AG10803 (cell line): Measurements from ENCODE around the gene SSNA1.
A peak's percentile ranks its signal among the peaks of the same experiment; 100 is the strongest.

ENCODE experiments used
- DNase-seq: peaks from one replicate; pipeline ENCODE4 v3.0.0; 2010; ENCODE audit warnings: low read depth
- H3K4me3 ChIP-seq: 2 replicates; pipeline ENCODE4 v1.5.1; 2011; ENCODE audit warnings: mild to moderate bottlenecking, low read length, control low read depth
- TF ChIP-seq, protein P1 (sequence below): conservative IDR thresholded peaks from 2 replicates; pipeline ENCODE4 v1.5.1; 2011; ENCODE audit warnings: mild to moderate bottlenecking, low read length, control low read depth, inconsistent platforms

The SSNA1 gene

DNA sequence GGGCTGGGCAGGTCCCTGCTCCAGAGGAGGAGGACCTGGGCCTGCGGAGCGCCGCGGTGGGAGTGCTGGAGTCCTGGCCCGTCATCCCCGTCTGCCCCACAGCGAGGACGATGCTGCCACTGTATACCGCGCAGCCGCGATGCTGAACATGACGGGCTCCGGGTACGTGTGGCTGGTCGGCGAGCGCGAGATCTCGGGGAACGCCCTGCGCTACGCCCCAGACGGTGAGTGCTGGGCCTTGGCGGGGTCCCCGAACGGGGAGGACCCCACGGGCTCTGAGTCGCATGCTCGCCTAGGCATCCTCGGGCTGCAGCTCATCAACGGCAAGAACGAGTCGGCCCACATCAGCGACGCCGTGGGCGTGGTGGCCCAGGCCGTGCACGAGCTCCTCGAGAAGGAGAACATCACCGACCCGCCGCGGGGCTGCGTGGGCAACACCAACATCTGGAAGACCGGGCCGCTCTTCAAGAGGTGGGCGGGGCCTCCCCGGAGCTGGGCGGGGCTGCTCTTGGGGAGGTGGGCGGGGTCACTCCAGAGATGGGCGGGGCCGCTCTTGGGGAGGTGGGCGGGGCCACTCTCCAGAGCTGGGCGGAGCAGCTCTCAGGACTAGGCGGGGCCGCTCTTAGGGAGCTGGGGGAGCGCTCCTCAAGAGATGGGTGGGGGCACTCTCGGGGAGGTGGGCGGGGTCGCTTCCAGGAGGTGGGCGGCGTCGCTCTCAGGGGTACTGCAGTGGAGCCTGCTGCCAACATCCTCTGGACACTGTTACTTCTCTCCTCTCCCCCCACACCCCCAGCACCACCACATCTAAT is 31.7 kb upstream of the SSNA1 start:
- DNase-seq, result peak; percentile 34
- H3K4me3 ChIP-seq, result peak overlapping the region; percentile 47
- TF ChIP-seq, protein P1, sequence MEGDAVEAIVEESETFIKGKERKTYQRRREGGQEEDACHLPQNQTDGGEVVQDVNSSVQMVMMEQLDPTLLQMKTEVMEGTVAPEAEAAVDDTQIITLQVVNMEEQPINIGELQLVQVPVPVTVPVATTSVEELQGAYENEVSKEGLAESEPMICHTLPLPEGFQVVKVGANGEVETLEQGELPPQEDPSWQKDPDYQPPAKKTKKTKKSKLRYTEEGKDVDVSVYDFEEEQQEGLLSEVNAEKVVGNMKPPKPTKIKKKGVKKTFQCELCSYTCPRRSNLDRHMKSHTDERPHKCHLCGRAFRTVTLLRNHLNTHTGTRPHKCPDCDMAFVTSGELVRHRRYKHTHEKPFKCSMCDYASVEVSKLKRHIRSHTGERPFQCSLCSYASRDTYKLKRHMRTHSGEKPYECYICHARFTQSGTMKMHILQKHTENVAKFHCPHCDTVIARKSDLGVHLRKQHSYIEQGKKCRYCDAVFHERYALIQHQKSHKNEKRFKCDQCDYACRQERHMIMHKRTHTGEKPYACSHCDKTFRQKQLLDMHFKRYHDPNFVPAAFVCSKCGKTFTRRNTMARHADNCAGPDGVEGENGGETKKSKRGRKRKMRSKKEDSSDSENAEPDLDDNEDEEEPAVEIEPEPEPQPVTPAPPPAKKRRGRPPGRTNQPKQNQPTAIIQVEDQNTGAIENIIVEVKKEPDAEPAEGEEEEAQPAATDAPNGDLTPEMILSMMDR, result no peak

DNA sequence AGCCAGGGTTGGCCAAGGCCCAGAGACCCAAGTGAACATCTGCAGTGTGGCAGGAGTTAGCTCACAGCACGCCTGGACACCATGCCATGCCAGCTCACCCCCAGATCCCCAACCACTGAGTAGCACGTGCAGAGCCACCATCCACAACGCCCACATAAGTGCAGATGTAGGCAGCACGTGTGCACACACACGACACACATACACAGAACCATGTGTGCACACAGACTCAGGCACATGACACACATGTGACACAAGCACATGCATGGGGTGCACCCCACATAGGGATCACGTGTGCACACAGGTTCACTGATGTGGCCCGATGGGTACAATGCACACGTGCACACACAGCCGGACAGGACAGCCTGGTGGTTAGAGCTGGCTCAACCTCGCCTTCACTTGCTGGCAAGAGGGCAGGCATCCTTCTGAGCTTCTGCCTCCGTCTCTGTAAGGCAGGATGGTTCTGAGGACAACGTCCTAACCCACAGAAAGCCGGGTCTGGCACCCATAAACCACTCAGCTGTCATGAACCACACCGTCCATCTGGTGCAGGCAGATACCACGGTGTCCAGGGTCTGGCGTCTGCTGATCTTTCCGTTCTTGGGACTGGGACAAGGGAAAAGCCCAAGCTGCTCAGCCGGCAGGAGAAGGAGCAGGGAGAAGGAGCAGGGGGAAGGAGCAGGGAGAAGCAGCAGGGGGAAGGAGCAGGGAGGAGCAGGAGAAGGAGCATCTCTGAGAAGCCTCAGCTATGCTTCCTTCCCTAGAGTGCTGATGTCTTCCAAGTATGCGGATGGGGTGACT is 30.7 kb upstream of the SSNA1 start:
- TF ChIP-seq, protein P1, result no peak
- no peak overlapping the region for H3K4me3 ChIP-seq
- DNase-seq, result peak; percentile 38

DNA sequence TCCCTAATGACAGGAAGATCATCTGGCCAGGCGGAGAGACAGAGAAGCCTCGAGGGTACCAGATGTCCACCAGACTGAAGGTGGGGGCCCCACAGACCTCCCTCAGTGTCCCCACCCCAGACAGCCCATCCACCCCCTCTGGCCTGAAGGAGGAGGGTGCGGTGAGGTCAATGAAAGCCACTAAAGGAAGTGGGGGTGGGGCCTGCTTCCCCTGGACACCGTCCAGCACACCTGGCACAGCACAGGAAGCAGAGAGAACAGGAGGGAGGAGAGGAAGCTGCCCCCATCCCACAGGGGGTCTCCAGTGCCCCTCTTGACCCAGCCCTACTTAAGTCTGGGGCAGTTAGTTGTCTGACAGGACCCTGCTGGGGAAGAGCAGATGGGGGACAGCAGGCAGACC is 29.9 kb upstream of the SSNA1 start:
- TF ChIP-seq, protein P1, result no peak
- no peak for DNase-seq
- no peak overlapping the region for H3K4me3 ChIP-seq

DNA sequence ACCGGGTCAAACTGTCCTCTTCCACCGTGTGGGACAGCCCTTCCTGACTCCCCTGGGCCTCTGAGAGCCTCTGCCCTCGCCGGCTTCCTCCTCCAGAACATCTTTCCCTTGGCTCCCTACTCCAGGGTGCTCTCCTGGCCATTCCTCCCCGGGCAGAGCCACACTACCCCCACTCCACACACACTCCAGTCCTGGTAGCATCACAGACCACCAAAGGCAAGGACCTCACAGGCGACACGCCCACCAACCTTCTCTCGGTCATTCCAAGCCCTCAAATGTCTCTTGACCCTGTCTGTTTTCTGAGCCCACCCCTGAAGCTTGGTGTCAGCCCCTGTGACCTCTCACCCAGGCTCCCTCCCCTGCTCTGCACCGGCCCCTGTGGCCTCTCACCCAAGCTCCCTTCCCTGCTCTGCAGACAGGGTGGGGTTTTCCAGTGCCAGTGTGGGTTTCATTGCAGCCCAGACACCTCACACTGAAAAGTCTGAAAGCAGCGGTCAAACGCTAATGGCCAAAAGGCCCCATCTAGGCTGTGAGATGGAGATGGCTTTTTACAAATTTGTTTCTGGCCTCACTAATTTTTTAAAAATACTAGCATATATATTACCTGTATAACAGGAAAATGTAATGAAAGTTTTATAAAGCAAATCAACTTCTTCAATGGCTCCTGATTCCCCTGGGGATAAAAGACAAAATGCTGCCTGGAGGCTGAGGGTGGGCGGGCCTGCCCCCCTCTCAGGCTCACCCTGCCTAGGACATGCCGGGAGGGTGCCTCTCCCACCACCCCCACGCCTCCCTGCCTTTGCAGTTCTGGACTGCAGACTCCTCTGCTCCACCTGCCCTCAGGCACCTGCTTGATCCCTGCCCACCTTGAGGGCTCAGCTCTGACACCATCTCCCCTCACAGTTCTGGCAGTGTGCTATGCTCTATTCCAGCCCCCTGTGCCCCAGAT is 29.1 kb upstream of the SSNA1 start:
- DNase-seq, result no peak
- no peak overlapping the region for H3K4me3 ChIP-seq
- TF ChIP-seq, protein P1, result no peak

DNA sequence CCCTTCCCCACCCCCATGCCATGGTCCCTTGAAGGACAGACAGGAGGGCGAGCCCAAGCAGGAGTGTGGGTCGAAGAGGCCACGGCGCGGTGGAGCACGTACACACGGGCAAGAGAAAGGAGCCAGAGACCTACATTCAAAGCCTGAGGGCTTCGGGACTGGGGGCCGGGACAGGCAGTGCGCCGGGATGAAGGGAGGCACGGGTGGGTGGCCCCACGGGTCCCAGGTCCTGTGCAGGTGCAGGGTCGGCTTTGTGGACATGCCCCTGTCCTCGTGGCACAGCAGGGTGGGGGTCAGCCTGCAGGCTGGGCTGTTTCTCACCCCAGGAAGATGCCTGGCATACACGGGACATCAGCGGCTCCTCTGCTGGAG is 28.4 kb upstream of the SSNA1 start:
- no peak for DNase-seq
- TF ChIP-seq, protein P1, result no peak
- no peak overlapping the region for H3K4me3 ChIP-seq

DNA sequence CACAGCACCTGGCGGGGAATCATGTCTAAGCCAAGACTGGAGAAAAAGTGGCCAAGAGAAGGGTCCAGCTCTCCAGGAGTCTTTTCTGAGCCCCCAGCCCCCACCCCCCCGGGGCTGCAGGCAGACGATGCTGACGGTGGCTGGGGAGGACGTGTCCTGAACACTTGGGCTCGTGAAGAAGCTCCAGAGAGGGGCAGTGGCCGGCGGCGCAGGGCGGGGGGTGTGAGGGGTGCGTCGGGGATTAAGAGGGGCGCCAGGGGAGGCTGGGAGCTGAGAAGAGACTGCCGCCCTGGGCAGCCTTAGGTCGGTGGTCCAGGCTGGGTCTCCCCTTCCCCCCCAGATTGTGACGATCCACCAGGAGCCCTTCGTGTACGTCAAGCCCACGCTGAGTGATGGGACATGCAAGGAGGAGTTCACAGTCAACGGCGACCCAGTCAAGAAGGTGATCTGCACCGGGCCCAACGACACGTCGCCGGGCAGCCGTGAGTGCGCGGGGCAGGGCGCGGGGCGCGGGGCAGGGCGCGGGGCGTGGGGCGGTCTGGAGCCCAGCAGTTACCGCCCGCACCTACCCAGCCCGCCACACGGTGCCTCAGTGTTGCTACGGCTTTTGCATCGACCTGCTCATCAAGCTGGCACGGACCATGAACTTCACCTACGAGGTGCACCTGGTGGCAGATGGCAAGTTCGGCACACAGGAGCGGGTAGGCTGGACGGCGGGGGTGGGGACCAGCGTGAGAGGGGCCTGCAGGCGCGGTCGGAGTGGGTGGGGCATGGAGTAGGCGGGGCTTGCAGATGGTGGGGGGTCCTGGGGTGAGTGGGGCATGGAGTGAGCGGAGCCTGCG is 27.5 kb upstream of the SSNA1 start:
- no peak overlapping the region for H3K4me3 ChIP-seq
- TF ChIP-seq, protein P1, result no peak
- DNase-seq, result no peak
